Epithelial cell of prostate (primary cell): ENCODE measurements around the gene SSX2IP.

ENCODE experiments used
- DNase-seq: peaks from one replicate; pipeline ENCODE4 v3.0.0-alpha.2; 2011; ENCODE audit warnings: low read depth, low spot score
- H3K27ac ChIP-seq: fragments of 450-650 bp; 2 replicates; pipeline ENCODE4 v1.5.1; 2017; ENCODE audit warnings: mild to moderate bottlenecking

The SSX2IP gene

DNA sequence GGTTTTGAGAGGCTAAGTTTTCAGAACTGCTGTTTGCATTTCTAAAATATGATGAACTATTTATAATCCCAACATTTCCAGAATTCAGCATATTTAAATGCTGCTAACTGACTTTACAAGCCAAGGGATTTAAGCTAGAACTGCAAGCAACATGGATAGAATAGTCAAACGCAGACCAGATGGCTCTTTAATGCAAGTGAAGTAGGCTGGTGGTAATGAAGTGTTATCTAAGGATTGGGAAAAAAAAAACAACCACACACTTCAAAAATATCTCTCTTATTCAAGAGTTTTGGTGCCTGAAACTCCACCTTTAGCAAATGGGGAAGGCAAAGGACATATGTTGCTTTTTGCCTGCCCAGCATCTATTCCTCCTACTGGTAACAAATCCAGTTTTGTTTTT is 20.9 kb upstream of the SSX2IP start:
- no peak overlapping the region for H3K27ac ChIP-seq

GRCh38 chr1:84709131-84709530 is 18.9 kb upstream of the SSX2IP start:
- no peak overlapping the region for H3K27ac ChIP-seq
- DNase-seq: no peak

More for the DNA sequence above, 20.9 kb upstream of the SSX2IP start:
- DNase-seq: no peak

- H3K27ac ChIP-seq: no peak overlapping the region
- DNase-seq: no peak
Observed at GRCh38 chr1:84708031-84708430, 17.8 kb upstream of the SSX2IP start.

DNA sequence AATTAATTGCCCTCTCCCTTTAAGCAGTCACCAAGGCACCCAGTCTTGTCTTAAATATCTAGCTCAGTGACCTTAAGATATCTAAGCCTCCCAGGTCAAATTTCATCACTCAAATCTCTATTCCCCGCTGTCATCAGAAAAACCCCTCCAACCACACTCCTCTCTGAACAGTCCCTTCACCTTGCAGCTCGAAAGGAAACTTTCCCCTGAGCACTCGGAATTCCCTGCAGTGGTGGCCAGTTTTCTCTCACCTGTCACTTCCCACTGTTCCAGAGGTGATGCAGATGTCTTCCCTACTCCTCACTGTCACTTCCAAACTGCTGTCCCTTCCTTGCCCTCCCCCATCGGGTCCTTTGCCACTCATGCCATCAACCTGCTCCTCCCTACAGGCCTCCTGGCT is 15.3 kb upstream of the SSX2IP start:
- no peak for DNase-seq
- no peak overlapping the region for H3K27ac ChIP-seq

DNA sequence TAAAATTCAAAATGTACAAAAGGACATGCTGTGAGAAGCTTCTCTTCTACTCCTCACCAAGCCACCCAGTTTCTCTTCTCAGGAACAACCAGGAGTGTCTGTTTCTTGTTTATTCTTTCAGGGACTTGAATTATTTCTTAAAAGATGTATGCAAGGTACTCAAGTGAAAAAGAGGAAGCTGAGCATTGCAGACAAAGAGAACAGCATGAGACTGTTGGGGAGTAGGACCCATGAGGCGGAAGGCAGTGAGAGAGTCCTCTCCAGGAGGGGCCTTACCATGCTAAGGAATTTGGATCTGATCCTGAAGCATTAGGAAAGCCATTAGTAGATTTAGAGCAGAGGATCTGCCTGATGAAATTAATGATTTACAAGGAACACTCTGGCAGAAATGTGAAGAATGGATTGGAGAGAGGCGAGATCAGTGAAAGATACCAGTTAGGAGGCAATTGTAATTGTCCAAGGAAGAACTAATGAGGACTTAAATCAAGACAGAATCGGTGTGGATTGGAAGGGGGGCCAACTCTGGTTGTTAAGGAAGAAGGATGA is 14.7 kb upstream of the SSX2IP start:
- H3K27ac ChIP-seq: no peak overlapping the region
- DNase-seq: no peak

DNA sequence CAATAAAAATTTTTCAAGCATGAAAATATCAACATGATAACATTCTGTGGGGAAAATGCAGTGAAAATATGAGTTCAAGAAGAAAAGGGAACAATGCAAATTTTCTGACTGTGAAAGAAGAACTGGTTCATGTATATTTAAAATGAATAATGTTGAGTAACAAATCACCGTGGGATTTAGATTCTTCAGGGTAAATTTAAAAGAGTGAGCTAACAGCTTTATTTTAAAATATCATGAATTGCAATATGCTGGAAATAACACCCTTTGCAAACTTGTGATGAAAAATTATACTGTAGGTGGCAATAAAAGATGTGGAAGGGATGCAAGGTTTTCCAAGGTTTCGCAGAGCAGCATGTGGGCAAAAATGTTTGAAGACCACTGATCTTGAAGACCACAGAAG is 13.2 kb upstream of the SSX2IP start:
- no peak overlapping the region for H3K27ac ChIP-seq
- DNase-seq: no peak

DNA sequence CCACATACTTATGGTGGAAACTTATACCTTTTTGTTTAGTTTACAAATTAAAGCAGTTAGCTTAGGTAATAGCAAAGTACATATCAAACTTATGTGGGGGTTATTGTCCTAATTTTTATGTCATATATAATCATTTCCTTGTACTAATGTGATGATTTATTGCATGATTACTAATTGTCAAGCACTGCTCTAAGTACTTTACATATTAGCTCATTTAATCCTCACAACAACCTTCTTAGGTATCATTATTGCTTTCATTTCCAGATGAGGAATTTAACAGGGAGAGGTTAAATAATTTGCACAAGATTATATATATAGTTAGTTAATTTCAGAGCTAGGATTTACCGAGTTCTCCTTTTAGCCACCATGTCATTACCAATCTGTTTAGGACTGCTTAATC is 11.9 kb upstream of the SSX2IP start:
- H3K27ac ChIP-seq: no peak overlapping the region
- no peak for DNase-seq

DNA sequence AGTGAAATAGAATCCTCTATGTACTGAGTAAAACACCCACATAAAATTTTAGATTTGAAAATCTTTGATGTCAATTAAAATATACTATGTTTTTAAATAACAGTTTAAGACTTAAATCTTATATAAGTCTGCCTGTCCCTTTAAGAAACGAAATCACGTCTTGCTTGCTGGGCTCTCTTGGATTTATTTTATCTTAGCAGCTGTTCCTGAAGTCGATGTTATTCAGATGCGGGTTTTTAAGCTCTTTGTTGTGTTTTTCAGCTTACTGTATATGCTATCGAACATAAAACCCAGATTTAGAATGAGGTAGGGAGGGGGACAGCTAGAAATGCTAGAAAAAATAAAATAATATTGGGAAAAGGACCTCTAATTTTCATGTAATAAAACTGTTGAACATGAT is 11.1 kb upstream of the SSX2IP start:
- no peak overlapping the region for H3K27ac ChIP-seq
- DNase-seq: no peak

DNA sequence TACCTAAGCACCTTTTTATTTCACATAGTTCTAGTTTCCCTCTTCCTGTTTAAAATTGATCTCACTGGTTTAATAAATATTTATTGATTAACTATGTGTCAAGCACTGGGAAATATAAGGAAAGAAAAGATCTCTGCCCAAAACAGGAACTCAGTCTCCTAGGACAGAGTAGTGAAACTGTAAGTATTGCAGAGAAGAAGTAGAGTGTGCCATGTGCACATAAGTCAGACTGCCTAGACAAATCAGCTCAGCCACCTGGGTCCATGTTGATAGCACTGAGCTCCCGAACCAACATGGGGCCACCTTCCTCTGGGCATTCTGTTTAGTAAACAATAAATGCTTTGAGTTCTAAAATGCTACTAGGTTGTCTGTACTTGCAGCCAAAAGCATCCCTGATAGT is 9.8 kb upstream of the SSX2IP start:
- no peak overlapping the region for H3K27ac ChIP-seq
- no peak for DNase-seq

- DNase-seq: peak; percentile 34
- peak overlapping the region; percentile 62 for H3K27ac ChIP-seq
Observed at GRCh38 chr1:84698151-84699110, 8.2 kb upstream of the SSX2IP start.

- no peak overlapping the region for H3K27ac ChIP-seq
- no peak for DNase-seq
Observed at GRCh38 chr1:84693785-84694184, 3.5 kb upstream of the SSX2IP start.

DNA sequence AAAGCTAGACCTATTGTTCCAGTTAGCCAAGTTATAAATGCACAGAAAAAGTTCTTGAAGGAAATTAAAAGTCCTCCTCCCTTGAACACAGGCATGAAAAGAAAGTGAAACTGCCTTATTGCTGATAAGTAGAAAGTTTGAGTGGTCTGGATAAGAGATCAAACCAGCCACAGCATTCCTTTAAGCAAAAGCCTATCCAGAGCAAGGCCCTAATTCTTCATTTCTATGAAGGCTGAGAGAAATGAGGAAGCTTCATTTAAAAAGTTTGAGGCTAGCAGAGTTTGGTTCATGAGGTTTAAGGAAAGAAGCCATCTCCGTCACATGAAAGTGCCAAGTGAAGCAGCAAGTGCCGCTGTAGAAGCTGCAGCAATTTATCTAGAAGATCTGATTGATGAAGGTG is 2.7 kb upstream of the SSX2IP start:
- H3K27ac ChIP-seq: no peak overlapping the region
- DNase-seq: no peak

DNA sequence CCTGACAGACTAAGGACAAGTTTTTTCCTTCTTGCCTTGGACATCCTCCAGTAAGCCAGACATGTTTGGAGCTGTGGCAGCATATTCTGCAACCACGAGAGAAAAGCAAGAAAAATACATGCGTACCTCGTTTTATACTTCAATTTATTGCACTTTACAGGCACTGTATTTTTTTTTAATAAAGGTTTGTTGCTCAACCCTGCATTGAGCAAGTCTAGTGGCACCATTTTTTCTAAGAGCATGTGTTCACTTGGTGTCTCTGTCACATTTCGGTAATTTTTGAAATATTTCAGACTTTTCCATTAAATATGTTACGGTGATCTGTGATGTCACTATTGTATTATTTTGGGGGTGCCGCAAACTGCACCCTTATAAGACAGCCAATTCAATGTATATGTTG is 2.1 kb upstream of the SSX2IP start:
- no peak for DNase-seq
- H3K27ac ChIP-seq: no peak overlapping the region

DNA sequence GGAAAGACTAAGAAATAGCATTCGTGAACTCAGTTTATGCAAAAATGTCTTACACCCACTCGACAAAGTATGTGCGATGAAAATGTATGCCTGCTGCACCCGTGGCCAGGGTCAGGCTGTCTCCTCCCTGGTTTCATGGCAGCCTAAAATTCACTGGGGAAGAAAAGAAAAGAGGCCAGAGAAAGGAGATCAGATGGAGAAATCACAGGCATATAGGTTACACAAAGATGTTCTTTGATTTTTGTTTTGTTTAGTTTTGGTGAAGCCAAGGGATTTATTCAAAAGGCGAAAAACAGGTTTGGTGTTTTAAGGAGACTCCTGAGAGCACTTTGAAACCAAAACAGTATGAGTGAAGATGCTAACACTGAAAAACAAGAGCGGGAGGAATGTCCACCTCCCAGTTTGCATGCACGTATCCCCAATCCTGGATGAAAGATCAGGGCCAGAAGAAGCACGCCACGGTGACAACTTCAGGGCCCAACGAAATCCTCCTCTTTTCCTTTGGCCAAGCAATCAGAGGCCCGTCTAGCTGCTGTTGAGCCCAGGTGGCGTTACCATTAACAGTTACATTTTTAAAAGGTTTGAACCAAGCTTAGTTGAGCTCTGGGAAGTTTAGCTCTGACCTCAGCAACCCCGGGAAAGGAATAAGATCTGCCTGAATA is 992 bp upstream of the SSX2IP start:
- H3K27ac ChIP-seq: peak overlapping the region; percentile 62
- no peak for DNase-seq

DNA sequence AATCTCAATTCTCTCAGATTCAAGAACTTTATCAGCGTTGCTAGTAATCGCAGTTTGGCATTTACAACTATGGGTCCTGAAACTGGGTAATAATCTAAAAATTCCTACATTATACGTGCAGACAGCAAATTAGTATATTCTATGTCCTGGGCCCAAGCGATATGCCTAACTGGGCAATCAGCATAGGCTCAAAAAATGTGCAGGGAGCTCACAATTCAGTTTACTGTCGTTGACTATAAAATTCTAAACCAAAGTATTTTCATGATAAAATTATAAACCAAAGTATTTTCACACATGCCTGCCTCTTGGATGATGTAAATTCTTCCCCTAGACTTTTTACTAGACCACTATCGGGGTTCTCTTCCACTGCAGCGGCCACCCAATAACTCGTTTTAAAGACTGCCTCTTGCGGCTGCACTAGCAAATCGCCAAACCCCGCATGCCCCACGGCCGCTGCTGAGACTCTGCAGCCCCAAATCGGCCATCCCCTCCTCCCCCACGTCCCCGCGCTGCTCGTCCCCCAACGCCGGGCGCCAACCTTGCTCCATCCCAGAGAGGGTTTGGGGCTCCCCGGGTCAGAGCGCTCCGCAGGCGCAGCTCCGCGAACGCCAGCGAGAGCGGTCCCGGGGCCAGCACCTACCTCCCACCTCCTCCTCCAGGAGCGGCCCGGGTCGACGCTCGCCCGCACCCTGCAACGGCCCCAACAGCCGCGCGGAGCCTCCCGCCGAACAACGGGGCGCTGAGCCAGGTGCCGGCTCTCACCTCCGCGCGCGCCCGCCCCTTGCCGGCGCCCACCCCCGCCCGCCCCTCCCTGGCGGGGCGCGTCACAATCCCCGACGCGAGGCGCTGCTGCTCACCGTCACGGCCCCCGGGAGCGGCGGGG is 506 bp downstream of the SSX2IP start:
- DNase-seq: no peak
- peak overlapping the region; percentile 62 for H3K27ac ChIP-seq

DNA sequence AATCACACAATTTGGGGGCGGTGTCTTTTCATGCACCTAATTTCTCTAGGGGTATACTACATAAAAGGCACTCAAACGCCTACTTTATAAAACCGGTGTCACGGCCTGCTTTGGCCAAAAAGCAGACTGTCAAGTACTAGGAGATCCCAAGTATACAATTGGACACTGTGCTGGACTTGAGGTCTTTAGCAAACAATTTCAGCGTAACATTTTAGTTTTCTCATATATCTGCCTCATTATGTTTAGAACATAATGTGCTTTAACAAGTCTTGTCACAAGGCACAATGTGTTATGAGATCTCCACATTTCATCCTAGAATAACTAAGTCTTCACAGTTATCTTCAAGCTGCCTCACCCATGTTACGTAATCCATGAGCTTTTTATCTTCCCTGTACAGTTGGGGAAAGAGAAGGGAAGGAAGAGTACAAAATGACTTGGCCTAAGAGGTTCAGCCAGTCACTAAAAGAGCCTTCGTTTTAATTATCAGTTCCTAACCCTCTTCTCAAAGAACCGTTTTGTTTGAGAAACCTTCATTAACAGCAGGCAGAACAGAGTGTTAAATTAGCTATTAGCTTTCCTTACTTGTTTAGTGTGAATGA is 1.7 kb downstream of the SSX2IP start:
- no peak overlapping the region for H3K27ac ChIP-seq
- DNase-seq: no peak

DNA sequence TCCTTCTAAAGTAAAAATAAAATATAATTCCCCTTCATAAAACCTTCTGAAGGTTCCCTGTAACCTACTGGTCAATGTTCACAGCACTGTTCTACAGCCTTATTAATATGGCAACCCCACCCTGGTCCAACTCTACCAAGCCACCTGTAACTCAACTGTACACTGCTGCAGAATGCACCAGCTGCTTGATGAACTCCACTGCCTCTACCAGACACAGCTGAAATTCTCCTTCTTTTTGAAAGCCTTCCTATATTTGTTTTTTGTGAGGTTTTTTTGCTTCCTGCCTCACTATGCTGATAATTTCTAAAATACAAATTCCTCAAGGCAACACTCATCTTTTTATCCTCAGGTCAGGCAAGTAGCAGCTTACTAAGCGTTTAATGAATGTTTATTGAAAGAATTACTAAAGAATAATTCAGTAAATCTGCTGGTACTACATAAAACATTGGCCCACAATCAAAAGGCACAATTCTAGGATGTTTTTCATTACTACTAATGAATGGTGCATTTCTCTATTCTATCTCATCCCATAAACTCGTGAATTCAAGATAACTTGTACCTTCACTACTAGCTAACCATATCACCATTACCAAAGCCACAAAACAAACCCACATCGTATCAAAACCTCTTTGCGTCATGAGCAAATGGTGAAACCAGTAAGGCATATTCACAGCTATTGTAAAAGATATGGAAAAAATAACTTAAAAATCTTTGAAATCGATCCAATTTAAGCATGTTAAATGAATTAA is 2.4 kb downstream of the SSX2IP start:
- DNase-seq: no peak
- no peak overlapping the region for H3K27ac ChIP-seq

GRCh38 chr1:84686223-84686622 is 4.0 kb downstream of the SSX2IP start:
- H3K27ac ChIP-seq: no peak overlapping the region
- DNase-seq: no peak

DNA sequence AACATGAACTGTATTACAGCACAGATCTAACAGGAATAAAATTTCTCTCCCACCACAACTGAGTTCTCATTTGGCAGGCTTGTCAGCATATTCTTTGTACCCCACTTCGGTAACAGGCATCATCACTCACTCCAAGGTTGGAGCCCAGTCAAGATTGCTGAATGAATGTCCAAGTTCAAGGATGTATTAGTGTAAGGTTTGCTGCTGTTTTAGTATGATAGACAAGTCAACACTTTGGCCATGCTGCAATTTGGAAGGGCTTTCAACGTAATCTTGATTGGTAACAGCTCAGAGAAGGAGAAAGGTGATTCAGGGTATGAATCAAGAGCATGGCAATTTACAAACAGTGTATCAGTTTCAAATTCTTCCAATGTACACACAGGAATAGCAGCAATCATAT is 6.8 kb downstream of the SSX2IP start:
- no peak for DNase-seq
- H3K27ac ChIP-seq: no peak overlapping the region
